ENCODE data around the gene PIK3AP1. TPM values are rescaled to one million over a fixed set of nuclear protein-coding genes. Genes with fewer than 3 reads are reported as not detected.

Gene PIK3AP1
- total RNA-seq, 1 experiment from 2014 or later = 7.1 TPM

- no peak overlapping the region for H3K4me3 ChIP-seq (replicated peaks in 1 of 2; ENCODE audit: low read depth in 1 of 2, low read length in 2 of 2)
- RAD21 ChIA-PET (ENCODE audit: low non-redundant PET in 1 of 2, low total read pairs in 2 of 2, uncharacterized antibody in 2 of 2, unreplicated experiment in 2 of 2) = no interaction called here
- H3K27ac ChIP-seq (ENCODE audit: low read depth, low read length) = no peak overlapping the region
- H3K9me3 ChIP-seq (ENCODE audit: control insufficient read depth in 1 of 2, insufficient read depth in 1 of 2, low read depth in 1 of 2, low read length in 2 of 2) = no peaks in the 10 kb centered on the region
- H3K36me3 ChIP-seq (ENCODE audit: control insufficient read depth in 1 of 2, insufficient read depth in 2 of 2, low read length in 2 of 2) = no peaks in the 10 kb centered on the region
- H2AFZ ChIP-seq (ENCODE audit: low read depth, low read length, poor library complexity, severe bottlenecking) = no peak overlapping the region
- POLR2A ChIA-PET = no interaction called here
- no TSS peak for BruUV-seq (replicated peaks)
- H3K9me2 ChIP-seq (ENCODE audit: insufficient read depth) = no peaks in the 10 kb centered on the region
- no peaks in the 10 kb centered on the region for H4K20me1 ChIP-seq (ENCODE audit: insufficient read depth)
- H3K79me2 ChIP-seq (ENCODE audit: insufficient read depth, low read length) = no peaks in the 10 kb centered on the region
- no peak overlapping the region for H3K9ac ChIP-seq (ENCODE audit: low read length)
- TF ChIP-seq CTCF (IDR thresholded peaks at IDR 0.05 in 2 of 3, conservative IDR thresholded peaks at IDR 0.05 in 1 of 3; ENCODE audit: borderline replicate concordance in 1 of 3, insufficient read depth in 1 of 3, low read depth in 2 of 3, low read length in 2 of 3) (peak in 2 of 3 experiments; percentile 27 to 34; a peak in 3 of 6 replicates), CBX3 (IDR thresholded peaks at IDR 0.05; ENCODE audit: low read depth) (no peak)
- ATAC-seq (peak; percentile 74), DNase-seq (ENCODE audit: low read depth, low spot score) (no peak)
- intact Hi-C loops (cut with micrococcal nuclease) = no loop called here
- CTCF ChIA-PET = no interaction called here
- H3K4me1 ChIP-seq (ENCODE audit: control insufficient read depth in 1 of 2, insufficient read depth in 2 of 2, low read length in 2 of 2) = no peaks in the 10 kb centered on the region
- H3K4me2 ChIP-seq (ENCODE audit: low read length) = no peak overlapping the region
- no peaks in the 10 kb centered on the region for H3K27me3 ChIP-seq (ENCODE audit: insufficient read depth, low read length)
Measured at GRCh38 chr10:96626795-96627194, 93.5 kb downstream of the PIK3AP1 start.

- no peak overlapping the region for H3K9ac ChIP-seq (ENCODE audit: low read length)
- ChIA-PET CTCF (no interaction called here), RAD21 (ENCODE audit: low non-redundant PET in 1 of 2, low total read pairs in 2 of 2, uncharacterized antibody in 2 of 2, unreplicated experiment in 2 of 2) (no interaction called here), POLR2A (no interaction called here)
- no peaks in the 10 kb centered on the region for H3K9me3 ChIP-seq (ENCODE audit: control insufficient read depth in 1 of 2, insufficient read depth in 1 of 2, low read depth in 1 of 2, low read length in 2 of 2)
- no peaks in the 10 kb centered on the region for H3K79me2 ChIP-seq (ENCODE audit: insufficient read depth, low read length)
- H3K36me3 ChIP-seq (ENCODE audit: control insufficient read depth in 1 of 2, insufficient read depth in 2 of 2, low read length in 2 of 2) = no peaks in the 10 kb centered on the region
- no peak overlapping the region for H3K4me2 ChIP-seq (ENCODE audit: low read length)
- BruUV-seq (replicated peaks) = no TSS peak
- no peak for ATAC-seq
- no peak overlapping the region for H3K27ac ChIP-seq (ENCODE audit: low read depth, low read length)
- no peaks in the 10 kb centered on the region for H3K27me3 ChIP-seq (ENCODE audit: insufficient read depth, low read length)
- no peaks in the 10 kb centered on the region for H4K20me1 ChIP-seq (ENCODE audit: insufficient read depth)
- no peak overlapping the region for H2AFZ ChIP-seq (ENCODE audit: low read depth, low read length, poor library complexity, severe bottlenecking)
- intact Hi-C loops (cut with micrococcal nuclease) = no loop called here
- H3K9me2 ChIP-seq (ENCODE audit: insufficient read depth) = no peaks in the 10 kb centered on the region
- H3K4me1 ChIP-seq (ENCODE audit: control insufficient read depth in 1 of 2, insufficient read depth in 2 of 2, low read length in 2 of 2) = no peaks in the 10 kb centered on the region
- no peak for DNase-seq (ENCODE audit: low read depth, low spot score)
- no peak overlapping the region for H3K4me3 ChIP-seq (replicated peaks in 1 of 2; ENCODE audit: low read depth in 1 of 2, low read length in 2 of 2)
- no peak for TF ChIP-seq EZH2phosphoT487 (IDR thresholded peaks at IDR 0.05; ENCODE audit: borderline replicate concordance)
- TF ChIP-seq ELF1 (IDR thresholded peaks at IDR 0.05; ENCODE audit: borderline replicate concordance, low read depth) = no peak
- TF ChIP-seq EZH2 (IDR thresholded peaks at IDR 0.05) = no peak
- TF ChIP-seq REST (IDR thresholded peaks at IDR 0.05; ENCODE audit: low read depth) = no peak
- no peak for TF ChIP-seq JUND (IDR thresholded peaks at IDR 0.05)
- TF ChIP-seq ZNF274 (IDR thresholded peaks at IDR 0.05; ENCODE audit: low read depth, low read length) = no peak
- TF ChIP-seq ZFX (IDR thresholded peaks at IDR 0.05) = no peak
- TF ChIP-seq FOSL1 (IDR thresholded peaks at IDR 0.05; ENCODE audit: low read depth) = no peak
- no peak for TF ChIP-seq MAX (IDR thresholded peaks at IDR 0.05)
- no peak for TF ChIP-seq SRF (IDR thresholded peaks at IDR 0.05; ENCODE audit: low read depth)
- no peak for TF ChIP-seq SP1 (IDR thresholded peaks at IDR 0.05; ENCODE audit: low read depth)
- no peak for TF ChIP-seq POLR2A (IDR thresholded peaks at IDR 0.05; ENCODE audit: borderline replicate concordance, extremely low read depth, insufficient read depth, insufficient read length)
- no peak for TF ChIP-seq CTCF (IDR thresholded peaks at IDR 0.05 in 2 of 3, conservative IDR thresholded peaks at IDR 0.05 in 1 of 3; ENCODE audit: borderline replicate concordance in 1 of 3, insufficient read depth in 1 of 3, low read depth in 2 of 3, low read length in 2 of 3)
- no peak for TF ChIP-seq SIN3A (IDR thresholded peaks at IDR 0.05; ENCODE audit: low read depth)
Measured at GRCh38 chr10:96625173-96625572, 95.1 kb downstream of the PIK3AP1 start.

Data from HCT116 (cell line).